Fibroblast of upper back skin (primary cell): ENCODE data around the gene MYL12B.
"Not testable (repeated sequence)": the region's sequence is repeated elsewhere in the genome, so short reads cannot be mapped to it uniquely, and the experiment has no call there.

Source experiments
- DNase-seq: peaks from one replicate; pipeline ENCODE4 v3.0.0-alpha.2; 2013

MYL12B gene

DNA sequence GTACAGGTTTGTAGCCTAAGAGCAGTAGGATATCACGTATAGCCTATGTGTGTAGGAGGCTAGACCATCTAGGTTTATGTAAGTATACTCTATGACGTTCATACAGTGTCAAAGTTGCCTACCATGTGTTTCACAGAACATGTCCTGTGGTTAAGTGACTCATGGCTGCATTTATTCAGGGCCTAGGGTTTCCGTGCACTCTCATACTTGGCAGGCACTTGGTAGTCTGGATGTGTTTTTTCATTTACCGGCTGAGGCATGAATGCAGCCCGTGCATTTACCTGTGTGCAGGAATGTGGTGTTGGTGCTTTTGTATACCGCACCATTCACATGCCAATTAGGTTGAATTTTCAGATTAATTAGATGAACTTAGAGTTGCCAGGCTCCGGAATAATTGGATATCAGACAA lies 43.4 kb downstream of the MYL12B start:
- DNase-seq: peak; percentile 97

DNA sequence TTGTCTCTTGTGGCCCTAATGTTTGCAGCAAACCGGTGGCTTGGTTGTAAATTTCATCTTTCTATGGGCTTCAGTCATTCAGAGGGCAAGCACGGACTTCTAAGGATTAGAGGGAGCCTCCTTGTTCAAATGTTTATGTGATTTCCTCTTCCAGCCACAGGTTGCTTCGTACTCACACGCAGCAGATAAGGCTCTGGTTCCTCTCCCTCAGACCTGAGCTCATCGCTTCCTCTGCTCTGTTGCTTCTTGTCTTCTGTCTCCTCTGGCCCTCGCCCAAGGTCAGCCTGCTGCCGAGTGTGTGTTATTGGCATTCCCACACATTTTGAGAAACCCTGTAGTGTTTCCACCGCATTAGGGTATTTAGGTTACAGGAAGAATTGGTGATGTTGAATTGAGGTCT lies 44.0 kb downstream of the MYL12B start:
- DNase-seq: peak; percentile 60

DNA sequence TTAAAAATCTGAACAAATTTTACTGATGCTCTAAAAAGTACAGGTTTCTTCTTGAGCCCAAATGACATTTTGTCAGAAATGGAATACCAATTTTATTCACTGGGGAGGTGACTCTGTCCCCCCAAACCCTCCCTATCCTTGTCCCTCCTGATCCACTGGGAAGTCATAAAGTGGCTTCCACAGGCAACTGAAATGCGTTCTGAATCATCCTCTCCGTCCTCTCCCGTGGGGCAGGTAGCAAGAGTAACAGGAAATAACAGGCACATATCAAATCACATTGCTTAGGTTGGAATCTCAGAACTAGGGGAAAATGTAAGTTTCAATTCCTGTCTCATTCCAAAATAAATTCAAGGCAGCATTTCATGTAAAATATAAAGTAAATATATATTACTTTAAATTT lies 44.5 kb downstream of the MYL12B start:
- DNase-seq: no peak

DNA sequence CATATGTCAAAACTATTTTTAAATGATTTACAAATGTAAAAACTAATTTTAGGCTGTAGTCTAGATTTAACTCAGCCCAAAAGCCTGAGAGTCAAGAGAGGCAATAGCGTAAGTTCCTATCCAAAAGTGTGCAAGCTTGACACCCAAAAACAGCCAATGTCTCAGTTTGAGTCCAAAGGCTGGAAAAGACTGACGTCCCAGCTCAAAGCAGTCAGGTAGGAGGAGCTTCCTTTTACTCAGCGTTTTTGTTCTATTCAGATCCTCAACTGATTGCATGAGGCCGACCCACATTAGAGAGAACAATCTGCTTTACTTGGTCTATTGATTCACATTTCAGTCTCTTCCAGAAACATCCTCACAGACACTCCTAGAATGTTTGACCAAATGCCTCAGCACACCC lies 51.8 kb downstream of the MYL12B start:
- no peak for DNase-seq

DNA sequence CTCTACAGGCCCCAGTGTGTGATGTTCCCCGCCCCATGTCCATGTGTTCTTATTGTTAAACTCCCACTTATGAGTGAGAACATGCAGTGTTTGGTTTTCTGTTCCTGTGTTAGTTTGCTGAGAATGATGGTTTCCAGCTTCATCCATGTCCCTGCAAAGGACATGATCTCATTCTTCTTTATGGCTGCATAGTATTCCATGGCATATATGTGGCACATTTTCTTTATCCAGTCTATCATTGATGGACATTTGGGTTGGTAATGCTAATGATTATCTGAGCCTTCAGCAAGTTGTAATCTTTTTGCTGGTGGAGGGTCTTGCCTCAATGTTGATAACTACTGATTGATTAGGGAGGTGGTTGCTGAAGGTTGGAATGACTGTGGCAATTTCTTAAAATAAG lies 53.4 kb downstream of the MYL12B start:
- DNase-seq: not testable (repeated sequence)

DNA sequence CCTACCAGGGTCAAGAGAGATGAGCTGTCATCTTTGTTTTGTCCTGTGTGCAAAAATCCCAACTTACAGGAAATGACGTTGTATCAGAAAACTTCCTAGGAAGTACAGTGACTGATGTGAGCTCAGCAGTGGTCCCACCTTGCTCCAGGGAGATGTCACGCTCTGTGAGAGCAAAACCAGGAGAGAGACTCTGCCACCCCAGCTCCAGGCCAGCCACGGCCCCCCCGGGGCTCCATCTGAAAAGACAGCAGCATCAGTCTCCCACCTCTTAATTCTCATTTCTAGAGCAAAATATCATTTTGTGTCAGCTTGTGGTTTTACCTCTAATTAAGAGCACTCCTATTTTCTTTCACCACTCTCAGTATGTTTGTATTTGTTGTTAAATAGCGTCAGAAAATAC lies 57.5 kb downstream of the MYL12B start:
- peak; percentile 11 for DNase-seq

DNA sequence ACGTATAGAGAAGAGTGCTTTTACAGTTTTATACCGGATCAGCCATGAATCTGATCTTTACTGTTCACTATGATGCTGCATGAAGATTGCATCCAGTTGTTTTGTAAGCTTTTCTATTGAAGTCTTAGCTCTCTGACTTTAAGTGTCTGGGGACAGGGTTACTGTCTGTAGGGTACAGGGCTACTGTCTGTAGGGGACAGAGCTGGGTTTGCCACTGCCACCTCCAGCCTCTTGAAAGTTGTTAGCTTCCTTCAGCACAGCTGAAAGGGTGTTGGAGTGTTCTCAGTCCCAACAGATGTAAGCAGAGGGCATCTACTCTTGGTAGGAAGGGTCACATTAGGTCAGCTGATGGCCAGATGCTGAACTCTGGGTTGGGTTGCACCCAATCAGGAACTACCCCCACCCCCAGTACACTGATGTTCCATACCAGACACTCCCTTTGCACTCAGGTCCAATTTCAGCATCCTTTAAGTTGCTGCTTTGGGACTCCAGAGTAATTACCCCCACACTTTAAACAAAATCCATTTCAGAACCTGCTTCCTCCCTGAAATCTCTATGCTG lies 58.0 kb downstream of the MYL12B start:
- no peak for DNase-seq

DNA sequence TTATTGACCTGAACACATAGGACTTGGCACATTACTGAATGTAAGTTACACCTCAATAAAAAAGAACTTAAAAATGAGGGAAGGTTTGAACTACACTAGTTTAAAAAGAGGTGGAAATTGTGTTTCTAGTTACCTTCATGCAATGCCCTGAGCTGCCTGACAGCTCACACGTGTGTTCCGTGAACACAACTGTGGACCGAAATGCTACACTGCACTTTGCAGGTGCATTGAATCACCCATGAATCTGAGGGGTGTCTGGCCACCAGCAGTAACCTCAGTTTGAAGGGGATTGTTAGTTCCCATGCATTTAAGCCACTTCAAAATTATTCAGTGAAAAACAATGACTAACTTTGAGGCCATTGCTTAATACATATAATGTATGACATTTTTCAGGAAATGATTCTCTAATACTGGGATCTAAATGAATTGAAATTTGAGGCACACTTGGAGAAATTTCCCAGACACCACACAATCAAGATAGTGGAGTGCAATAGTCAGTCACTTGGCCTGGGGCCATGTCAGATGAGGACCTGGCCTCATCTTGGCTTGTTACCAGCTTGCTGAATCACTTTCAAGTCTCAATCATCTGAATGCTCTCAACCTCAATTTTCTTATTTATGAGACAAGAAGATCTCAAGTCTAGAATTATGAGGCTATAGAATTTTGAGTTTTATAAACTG lies 59.3 kb downstream of the MYL12B start:
- peak; percentile 97 for DNase-seq

DNA sequence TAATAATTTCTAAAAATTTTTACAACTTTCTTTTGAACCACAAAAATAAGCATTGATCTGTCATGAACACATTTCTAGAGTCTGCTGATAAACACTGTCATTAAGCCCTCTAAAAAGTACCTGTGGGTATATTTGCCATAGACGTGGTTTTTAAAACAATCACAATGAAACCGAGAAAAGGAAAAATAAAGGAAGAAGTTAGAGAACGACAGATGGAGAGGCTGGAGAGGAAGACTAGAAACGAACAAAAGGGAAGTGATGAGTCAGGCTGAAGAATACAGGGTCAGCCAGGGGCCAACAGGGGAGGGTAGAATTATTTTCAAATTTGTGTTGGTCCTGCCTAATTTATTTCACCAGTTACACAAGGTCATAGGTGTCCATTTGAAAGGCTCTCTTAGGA lies 62.0 kb downstream of the MYL12B start:
- peak; percentile 16 for DNase-seq
